ENCODE data around the gene DUSP22.

GRCh38 chr6:320351-321157, 28.3 kb downstream of the DUSP22 start:
- TF ChIP-seq EZH2phosphoT487 (IDR thresholded peaks at IDR 0.05; ENCODE audit: borderline replicate concordance, low read depth) (no peak), MXI1 (IDR thresholded peaks at IDR 0.05; ENCODE audit: low read depth, low read length) (no peak), GABPA (IDR thresholded peaks at IDR 0.05; ENCODE audit: low read depth) (no peak), CTCF (IDR thresholded peaks at IDR 0.05) (no peak), NRF1 (IDR thresholded peaks at IDR 0.05; ENCODE audit: low read depth, low read length) (no peak), RFX5 (IDR thresholded peaks at IDR 0.05; ENCODE audit: low read length) (no peak), POLR2AphosphoS5 (IDR thresholded peaks at IDR 0.05; ENCODE audit: low read depth, low read length) (no peak), SIN3A (IDR thresholded peaks at IDR 0.05; ENCODE audit: borderline replicate concordance, low read depth, low read length) (no peak), CHD2 (IDR thresholded peaks at IDR 0.05; ENCODE audit: low read length, partially characterized antibody) (no peak), YY1 (IDR thresholded peaks at IDR 0.05; ENCODE audit: low read depth) (no peak), REST (IDR thresholded peaks at IDR 0.05; ENCODE audit: low read depth, low read length) (no peak), JUND (IDR thresholded peaks at IDR 0.05) (no peak), TAF1 (IDR thresholded peaks at IDR 0.05; ENCODE audit: borderline replicate concordance, low read depth, low read length) (no peak)
